ENCODE measurements around the gene ACMSD. TPM values are rescaled to one million over a fixed set of nuclear protein-coding genes. Genes with fewer than 3 reads are reported as not detected.

ACMSD gene
- total RNA-seq (1 to 10 TPM in 1 of 9 donors, under 1 TPM in 5, not detected in 3; 0.32 to 1.9 (median 0.65) TPM), polyA plus RNA-seq (under 1 TPM in 1 of 3 donors, not detected in 2; 0.60 TPM)
- long read RNA-seq, donor 1, result 0 reads
- long read RNA-seq, donor 2, result 0 reads
- long read RNA-seq, donor 3, result 0 reads
- long read RNA-seq, donor 4, result 0 reads
- long read RNA-seq, donor 5, result 0 reads
- long read RNA-seq, donor 6, result 0 reads
- long read RNA-seq, donor 7, result 0 reads
- long read RNA-seq, donor 8, result 0 reads
- long read RNA-seq, donor 9, result 0 reads
- long read RNA-seq, donor 10, result 0 reads

DNA sequence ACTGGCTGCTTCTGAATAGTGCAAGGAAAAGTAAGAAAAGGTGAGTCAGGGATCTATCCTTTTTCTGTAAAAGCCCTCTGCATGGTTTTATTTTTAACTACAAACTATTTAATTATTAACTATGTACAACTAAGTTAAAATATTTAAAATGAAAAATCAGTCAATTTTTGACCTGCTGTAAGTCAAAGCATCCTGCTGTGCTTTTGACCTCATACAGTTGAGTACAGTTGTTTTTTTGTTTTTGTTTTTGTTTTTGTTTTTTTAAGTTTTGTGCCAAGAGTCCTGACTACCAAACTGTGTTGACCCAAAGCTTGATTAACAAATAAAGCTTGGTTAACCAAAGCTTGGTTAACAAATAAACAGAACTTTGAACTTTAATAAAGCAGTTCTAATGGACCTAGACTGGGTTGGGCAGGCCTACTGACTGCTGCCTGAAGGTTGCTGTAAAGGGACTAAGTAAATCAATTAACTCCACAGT, at the start of gene ACMSD:
Gene ACMSD, plus strand, starts transcription at position 474 of the 478 bp plus-strand sequence. CDS start 67 bp downstream, outside the sequence.
- intact Hi-C loops (cut with DNase I), result no loop called here
- Histone ChIP-seq H3K36me3 (replicated peaks in 1 of 2) (no peaks in the 10 kb centered on the region), H3K4me1 (replicated peaks in 1 of 2) (no peaks in the 10 kb centered on the region), H3K27me3 (no peaks in the 10 kb centered on the region), H3K9me3 (replicated peaks in 1 of 3) (no peaks in the 10 kb centered on the region), H3K4me3 (no peak within 1 kb of the TSS), H3K27ac (no peak within 1 kb of the TSS)
- DNase-seq, result no peak
- TF ChIP-seq, protein P1, sequence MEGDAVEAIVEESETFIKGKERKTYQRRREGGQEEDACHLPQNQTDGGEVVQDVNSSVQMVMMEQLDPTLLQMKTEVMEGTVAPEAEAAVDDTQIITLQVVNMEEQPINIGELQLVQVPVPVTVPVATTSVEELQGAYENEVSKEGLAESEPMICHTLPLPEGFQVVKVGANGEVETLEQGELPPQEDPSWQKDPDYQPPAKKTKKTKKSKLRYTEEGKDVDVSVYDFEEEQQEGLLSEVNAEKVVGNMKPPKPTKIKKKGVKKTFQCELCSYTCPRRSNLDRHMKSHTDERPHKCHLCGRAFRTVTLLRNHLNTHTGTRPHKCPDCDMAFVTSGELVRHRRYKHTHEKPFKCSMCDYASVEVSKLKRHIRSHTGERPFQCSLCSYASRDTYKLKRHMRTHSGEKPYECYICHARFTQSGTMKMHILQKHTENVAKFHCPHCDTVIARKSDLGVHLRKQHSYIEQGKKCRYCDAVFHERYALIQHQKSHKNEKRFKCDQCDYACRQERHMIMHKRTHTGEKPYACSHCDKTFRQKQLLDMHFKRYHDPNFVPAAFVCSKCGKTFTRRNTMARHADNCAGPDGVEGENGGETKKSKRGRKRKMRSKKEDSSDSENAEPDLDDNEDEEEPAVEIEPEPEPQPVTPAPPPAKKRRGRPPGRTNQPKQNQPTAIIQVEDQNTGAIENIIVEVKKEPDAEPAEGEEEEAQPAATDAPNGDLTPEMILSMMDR (IDR thresholded peaks at IDR 0.05), result no peak
- TF ChIP-seq POLR2A (IDR thresholded peaks at IDR 0.05), result no peak

- Histone ChIP-seq H3K36me3 (replicated peaks in 1 of 2) (no peaks in the 10 kb centered on the region), H3K27me3 (no peaks in the 10 kb centered on the region), H3K27ac (no peak overlapping the region), H3K4me1 (replicated peaks in 1 of 2) (no peaks in the 10 kb centered on the region), H3K4me3 (no peak overlapping the region), H3K9me3 (replicated peaks in 1 of 3) (no peaks in the 10 kb centered on the region)
- TF ChIP-seq POLR2A (IDR thresholded peaks at IDR 0.05), result no peak
- TF ChIP-seq, protein P1 (IDR thresholded peaks at IDR 0.05), result no peak
- DNase-seq, result no peak
- intact Hi-C loops (cut with DNase I), result no loop called here
- 82 to 90% (median 90%) methylated on average over 3 of the region's 3 CpGs for WGBS, 4 donors
Observed at GRCh38 chr2:134790487-134790886, 47.9 kb upstream of the ACMSD start.

- H3K27ac ChIP-seq, result no peak overlapping the region
- intact Hi-C loops (cut with DNase I), result no loop called here
- no peaks in the 10 kb centered on the region for H3K36me3 ChIP-seq (replicated peaks in 1 of 2)
- no peak for TF ChIP-seq POLR2A (IDR thresholded peaks at IDR 0.05)
- TF ChIP-seq, protein P1 (IDR thresholded peaks at IDR 0.05), result no peak
- H3K9me3 ChIP-seq (replicated peaks in 1 of 3), result no peaks in the 10 kb centered on the region
- H3K27me3 ChIP-seq, result no peaks in the 10 kb centered on the region
- H3K4me1 ChIP-seq (replicated peaks in 1 of 2), result no peaks in the 10 kb centered on the region
- 88 to 97% (median 90%) methylated on average over 3 of the region's 3 CpGs for WGBS, 4 donors
- no peak for DNase-seq
- no peak overlapping the region for H3K4me3 ChIP-seq
Observed at GRCh38 chr2:134791616-134792015, 46.8 kb upstream of the ACMSD start.

DNA sequence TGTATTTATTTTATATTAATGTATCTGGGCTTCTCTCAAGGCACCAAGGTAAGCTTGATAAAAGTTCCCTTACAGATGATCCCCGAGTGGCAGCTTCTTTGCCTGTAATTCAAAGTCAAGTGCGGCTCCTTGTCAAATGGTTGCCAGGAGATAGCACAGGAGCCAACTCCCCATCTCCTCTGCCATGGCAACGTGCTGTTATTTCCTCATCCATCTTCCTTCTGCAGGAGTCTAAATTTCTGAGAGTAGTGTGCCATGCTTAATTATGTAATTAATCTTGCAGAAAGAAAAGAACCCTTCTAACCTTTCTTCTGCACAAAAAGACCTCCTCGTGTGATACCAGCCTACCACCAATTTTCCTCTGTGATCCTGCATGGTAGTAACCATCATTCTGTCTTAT, 46.2 kb upstream of the ACMSD start:
- WGBS, 4 donors, result 67 to 84% (median 71%) methylated on average over 4 of the region's 4 CpGs
- no peak for TF ChIP-seq POLR2A (IDR thresholded peaks at IDR 0.05)
- TF ChIP-seq, protein P1 (IDR thresholded peaks at IDR 0.05), result no peak
- Histone ChIP-seq H3K9me3 (replicated peaks in 1 of 3) (no peaks in the 10 kb centered on the region), H3K36me3 (replicated peaks in 1 of 2) (no peaks in the 10 kb centered on the region), H3K27ac (no peak overlapping the region), H3K4me3 (no peak overlapping the region), H3K4me1 (replicated peaks in 1 of 2) (no peaks in the 10 kb centered on the region), H3K27me3 (no peaks in the 10 kb centered on the region)
- intact Hi-C loops (cut with DNase I), result no loop called here
- DNase-seq, result no peak

Measured in adrenal gland (tissue), 19 donors.